ENCODE measurements around the gene RAB31.

DNA sequence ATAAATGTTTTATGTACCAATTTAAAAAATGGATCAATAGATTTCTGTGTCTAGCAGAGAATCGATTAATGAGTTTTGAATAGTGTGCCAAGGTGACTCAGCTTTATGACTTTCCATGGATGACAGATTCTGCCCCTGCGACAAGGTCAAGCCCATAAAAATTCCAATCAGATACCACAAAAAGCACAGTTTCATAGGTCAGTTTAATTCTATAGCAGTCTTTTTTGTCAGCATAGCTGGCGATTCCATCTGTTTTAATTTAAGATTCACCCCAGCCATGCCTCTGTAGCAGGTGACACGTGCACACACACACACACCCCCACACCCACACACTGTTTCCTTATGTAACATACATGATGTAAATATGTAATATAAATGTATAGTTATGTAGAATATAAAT, 28.9 kb downstream of the RAB31 start:
- TF ChIP-seq, protein P1, sequence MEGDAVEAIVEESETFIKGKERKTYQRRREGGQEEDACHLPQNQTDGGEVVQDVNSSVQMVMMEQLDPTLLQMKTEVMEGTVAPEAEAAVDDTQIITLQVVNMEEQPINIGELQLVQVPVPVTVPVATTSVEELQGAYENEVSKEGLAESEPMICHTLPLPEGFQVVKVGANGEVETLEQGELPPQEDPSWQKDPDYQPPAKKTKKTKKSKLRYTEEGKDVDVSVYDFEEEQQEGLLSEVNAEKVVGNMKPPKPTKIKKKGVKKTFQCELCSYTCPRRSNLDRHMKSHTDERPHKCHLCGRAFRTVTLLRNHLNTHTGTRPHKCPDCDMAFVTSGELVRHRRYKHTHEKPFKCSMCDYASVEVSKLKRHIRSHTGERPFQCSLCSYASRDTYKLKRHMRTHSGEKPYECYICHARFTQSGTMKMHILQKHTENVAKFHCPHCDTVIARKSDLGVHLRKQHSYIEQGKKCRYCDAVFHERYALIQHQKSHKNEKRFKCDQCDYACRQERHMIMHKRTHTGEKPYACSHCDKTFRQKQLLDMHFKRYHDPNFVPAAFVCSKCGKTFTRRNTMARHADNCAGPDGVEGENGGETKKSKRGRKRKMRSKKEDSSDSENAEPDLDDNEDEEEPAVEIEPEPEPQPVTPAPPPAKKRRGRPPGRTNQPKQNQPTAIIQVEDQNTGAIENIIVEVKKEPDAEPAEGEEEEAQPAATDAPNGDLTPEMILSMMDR (IDR thresholded peaks at IDR 0.05), result no peak
- no peak for TF ChIP-seq POLR2A (IDR thresholded peaks at IDR 0.05)
